ENCODE data around the gene C2orf68. TPM values are rescaled to one million over a fixed set of nuclear protein-coding genes. Genes with fewer than 3 reads are reported as not detected.
"Not testable (repeated sequence)": the region's sequence is repeated elsewhere in the genome, so short reads cannot be mapped to it uniquely, and the experiment has no call there.

Gene C2orf68
- total RNA-seq, 2 donors from 2014 or later: 15.8 to 18.4 TPM

DNA sequence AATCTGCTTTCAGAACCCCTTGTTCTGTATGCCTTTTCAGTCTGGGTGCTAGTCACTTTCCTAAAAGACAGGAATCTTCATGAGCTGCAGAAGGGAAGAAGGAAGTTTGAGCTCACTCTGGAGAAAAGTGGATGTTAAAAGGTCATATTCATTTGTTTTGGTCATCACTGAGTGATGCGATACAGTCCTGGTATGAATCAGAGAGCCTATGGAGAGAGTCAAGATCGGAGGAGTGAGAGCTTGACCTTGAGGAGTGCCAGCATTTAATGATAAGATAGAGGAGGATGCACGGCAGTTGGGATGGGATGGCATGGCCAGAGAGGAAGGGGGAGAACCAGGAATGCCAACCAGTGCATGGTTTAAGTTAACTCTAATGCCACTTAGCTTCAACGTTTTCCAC, 23.8 kb upstream of the C2orf68 start:
- intact Hi-C loops (cut with DNase I): loop anchor here (5.0 to 10.0 kb wide), 3 partner anchors 72 to 177 kb away; no protein-coding TSS in a partner anchor
- no peak for DNase-seq (ENCODE audit: low spot score)

DNA sequence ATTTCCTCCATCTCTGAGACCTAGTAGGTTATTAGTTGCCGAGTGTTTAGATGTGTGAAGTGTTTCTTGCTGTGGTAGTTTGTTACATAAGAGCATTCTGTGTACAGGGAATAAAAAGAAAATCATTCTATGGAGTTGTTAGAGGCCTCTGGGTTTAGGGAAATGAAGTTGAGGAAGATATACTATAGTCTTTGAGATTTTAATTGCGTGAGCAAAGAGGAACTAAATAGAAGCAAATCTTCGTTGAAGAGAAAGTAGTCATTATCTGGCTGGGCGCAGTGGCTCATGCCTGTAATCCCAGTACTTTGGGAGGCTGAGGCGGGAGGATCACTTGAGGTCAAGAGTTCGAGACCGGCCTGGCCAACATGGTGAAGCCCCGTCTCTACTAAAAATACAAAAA, 23.1 kb upstream of the C2orf68 start:
- no peak for DNase-seq (ENCODE audit: low spot score)
- intact Hi-C loops (cut with DNase I): loop anchor here (5.0 to 10.0 kb wide), 3 partner anchors 72 to 177 kb away; no protein-coding TSS in a partner anchor

DNA sequence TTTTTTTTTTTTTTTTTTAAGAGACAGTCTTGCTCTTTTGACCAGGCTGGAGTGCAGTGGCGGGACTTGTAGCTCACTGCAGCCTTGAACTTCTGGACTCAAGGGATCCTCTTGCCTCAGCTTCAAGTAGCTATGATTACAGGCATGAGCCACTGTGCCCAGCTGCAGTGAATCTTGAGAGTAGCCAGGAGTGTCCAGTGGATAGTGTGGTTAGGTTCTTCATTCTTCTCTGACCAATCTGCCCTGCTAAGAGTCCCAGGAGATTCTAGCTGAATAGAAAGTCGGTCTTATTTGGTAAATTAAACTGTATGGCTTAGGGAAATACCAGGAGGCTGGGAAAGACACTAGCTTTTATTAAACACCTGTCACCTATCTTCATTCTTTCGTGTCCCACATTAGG, 19.4 kb upstream of the C2orf68 start:
- intact Hi-C loops (cut with DNase I): loop anchor here in 1 of 2 donors (10.0 kb wide), 1 partner anchor 173 kb away; no protein-coding TSS in a partner anchor
- DNase-seq (ENCODE audit: low spot score): no peak

DNA sequence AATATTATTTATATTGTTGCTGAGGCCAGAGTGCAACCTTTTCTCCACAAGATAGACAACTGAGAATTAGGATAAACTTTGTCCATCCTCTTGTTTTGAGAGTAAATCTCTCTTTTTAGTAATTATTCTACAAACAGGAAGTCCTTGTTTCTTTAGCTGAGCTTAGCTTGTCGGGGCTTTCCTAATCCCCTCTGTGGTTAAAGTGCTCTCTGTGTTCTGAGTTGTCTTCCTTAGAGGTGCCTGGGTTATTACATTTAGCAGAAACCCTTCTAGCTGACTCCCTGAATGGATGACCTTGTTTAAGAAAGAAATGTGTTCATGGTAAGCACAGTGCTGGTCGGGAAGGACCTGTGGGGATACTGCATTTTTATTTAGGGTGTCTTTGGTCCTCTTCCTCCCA, 16.8 kb upstream of the C2orf68 start:
- intact Hi-C loops (cut with DNase I): no loop called here
- no peak for DNase-seq (ENCODE audit: low spot score)

DNA sequence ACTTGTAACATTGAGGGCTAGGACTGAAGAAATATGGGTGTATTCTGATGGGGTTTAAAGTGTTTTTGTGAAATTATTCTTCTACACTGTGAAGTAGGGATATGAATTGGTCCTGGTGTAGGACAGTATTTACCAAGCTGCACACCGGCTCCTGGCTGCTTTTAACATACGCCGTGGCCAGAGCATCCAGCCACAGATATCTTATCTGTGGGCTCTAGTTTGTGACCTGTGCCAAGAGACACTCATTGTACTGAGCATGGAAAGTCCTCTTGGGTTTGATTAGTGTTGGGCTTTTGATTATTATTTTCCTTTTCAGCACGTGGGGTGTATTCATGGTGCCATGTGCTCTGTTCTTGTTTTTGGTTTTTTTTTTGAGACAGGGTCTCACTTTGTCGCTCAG, 12.1 kb upstream of the C2orf68 start:
- DNase-seq (ENCODE audit: low spot score): no peak
- intact Hi-C loops (cut with DNase I): no loop called here

DNA sequence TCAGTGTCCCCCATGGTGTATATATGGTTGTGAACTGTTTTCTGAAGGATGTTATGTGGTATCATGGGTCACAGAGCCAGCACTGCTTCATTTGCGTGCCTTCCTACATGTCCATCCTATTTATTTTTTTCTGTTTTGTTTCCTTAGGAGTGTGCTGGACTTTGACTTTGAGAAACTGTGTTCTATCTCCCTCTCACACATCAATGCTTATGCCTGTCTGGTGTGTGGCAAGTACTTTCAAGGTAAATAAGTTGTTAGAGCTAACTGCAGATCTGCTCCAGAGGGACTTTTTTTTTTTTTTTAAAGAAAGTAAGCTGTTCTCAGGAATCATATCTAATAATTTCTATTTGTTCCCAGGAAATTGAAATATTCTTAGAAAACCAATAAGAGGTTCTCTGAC, 9.5 kb upstream of the C2orf68 start:
- DNase-seq (ENCODE audit: low spot score): no peak
- intact Hi-C loops (cut with DNase I): no loop called here

DNA sequence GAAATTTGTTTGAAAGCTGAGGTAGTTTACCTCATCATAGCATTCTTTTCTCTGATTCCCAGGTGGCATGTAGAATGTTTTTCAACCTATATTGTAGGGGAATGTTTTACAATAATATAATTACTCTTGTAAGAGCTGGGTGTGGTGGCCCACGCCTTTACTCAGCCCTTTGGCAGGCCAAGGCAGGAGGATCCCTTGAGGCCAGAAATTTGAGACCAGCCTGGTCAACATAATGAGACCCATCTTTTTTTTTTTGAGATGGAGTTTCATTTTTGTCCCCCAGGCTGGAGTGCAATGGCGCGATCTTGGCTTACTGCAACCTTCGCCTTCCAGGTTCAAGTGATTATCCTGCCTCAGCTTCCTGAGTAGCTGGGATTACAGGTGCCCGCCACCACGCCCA, 7.8 kb upstream of the C2orf68 start:
- DNase-seq (ENCODE audit: low spot score): no peak
- intact Hi-C loops (cut with DNase I): no loop called here

DNA sequence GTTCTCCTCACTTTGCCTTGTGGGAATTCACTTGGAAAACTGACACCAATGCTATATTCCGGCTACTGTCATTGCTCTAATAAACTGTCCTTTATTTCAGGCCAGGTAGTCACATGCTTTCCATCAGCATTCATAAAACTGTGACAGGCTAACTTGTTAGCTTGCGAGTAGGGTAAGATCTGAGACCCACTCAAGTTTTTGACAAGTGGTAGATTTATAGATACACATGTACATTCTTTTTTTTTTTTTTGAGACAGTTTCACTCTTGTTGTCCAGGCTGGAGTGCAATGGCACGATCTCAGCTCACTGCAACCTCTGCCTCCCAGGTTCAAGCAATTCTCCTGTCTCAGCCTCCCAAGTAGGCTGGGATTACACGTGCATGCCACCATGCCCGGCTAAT, 5.9 kb upstream of the C2orf68 start:
- DNase-seq (ENCODE audit: low spot score); intact Hi-C loops (cut with DNase I): not testable (repeated sequence)

DNA sequence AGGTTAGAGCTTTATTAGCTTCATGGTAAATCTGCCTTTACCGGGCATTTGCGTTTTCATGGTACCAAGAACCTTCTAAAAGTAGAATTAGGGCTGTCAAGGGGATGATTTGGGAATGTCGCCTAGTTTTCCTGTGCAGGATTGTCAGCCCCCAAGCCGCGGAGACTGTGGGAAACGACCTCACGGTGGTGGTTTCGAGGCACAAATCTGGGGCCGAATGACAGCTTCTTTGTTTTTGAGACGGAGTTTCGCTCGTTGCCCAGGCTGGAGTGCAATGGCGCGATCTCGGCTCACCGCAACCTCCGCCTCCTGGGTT, 3.5 kb upstream of the C2orf68 start:
- intact Hi-C loops (cut with DNase I): no loop called here

DNA sequence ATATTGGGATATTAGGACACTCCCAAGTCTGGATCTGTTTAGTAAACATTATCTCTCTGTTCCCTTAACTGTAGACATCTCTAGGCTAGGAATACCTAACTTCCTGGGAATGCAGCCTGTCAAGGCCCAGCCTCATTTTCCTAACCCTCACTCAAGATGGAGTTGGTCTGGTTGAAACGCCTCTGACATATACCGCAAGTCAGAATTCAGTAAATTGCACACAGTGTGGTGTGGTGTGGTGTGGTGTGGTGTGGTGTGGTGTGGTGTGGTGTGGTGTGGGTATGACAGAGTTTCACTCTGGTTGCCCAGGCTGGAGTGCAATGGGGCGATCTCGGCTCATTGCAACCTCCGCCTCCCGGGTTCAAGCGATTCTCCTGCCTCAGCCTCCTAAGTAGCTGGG, 2.9 kb upstream of the C2orf68 start:
- DNase-seq (ENCODE audit: low spot score); intact Hi-C loops (cut with DNase I): not testable (repeated sequence)

More for the DNA sequence above, 3.5 kb upstream of the C2orf68 start:
- DNase-seq (ENCODE audit: low spot score): no peak

DNA sequence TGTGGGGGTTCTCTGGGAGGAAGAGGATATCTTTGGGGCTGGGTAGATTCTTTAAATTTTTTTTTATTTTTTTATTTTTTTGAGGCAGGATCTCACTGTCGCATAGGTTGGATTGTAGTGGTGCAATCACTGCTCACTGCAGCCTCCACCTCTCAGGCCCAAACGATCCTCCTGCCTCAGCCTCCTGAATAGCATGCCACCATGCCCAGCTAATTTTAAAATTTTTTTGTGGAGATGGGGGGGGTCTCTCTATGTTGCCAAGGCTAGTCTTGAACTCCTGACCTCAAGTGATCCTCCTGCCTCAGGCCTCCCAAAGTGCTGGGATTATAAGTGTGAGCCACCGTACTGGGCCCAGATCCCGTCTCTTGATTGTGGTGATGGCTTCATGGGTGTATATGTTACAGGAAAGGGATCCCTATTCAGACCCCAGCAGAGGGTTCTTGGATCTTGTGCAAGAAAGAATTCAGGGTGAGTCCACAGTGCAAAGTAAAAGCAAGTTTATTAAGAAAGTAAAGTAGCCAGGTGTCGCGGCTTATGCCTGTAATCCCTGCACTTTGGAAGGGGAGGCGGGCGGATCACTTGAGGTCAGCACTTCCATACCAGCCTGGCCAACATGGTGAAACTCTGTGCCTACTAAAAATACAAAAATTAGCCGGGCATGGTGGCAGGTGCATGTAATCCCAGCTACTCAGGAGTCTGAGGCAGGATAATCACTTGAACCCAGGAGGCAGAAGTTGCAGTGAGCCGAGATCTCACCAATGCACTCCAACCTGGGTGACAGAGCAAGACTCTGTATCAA, 2.0 kb upstream of the C2orf68 start:
- no peak for DNase-seq (ENCODE audit: low spot score)
- intact Hi-C loops (cut with DNase I): no loop called here

DNA sequence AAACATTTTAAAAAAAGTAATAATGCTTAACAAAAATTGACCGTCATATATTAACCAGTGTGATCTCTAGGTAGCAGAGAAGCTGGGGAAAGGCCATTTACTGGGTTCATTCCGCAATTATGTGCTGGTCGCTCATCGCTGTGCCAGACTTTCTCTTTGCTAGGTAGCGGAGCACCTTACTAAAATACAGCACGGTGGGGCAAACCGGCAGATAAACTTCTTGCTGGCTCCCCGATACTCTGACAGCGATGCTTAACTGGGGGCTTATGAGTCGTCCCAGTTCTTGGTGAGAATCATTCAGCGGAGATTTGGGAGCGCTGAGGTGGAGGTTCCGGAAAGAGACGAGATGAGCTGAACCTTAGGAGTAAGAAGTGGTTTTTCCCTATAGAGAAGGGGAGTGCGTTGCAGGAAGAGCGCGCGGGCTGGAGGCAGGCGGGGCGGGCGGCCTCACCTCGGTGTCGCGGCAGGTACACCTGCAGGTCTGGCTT, 605 bp downstream of the C2orf68 start:
- intact Hi-C loops (cut with DNase I): no loop called here
- DNase-seq (ENCODE audit: low spot score): no peak

DNA sequence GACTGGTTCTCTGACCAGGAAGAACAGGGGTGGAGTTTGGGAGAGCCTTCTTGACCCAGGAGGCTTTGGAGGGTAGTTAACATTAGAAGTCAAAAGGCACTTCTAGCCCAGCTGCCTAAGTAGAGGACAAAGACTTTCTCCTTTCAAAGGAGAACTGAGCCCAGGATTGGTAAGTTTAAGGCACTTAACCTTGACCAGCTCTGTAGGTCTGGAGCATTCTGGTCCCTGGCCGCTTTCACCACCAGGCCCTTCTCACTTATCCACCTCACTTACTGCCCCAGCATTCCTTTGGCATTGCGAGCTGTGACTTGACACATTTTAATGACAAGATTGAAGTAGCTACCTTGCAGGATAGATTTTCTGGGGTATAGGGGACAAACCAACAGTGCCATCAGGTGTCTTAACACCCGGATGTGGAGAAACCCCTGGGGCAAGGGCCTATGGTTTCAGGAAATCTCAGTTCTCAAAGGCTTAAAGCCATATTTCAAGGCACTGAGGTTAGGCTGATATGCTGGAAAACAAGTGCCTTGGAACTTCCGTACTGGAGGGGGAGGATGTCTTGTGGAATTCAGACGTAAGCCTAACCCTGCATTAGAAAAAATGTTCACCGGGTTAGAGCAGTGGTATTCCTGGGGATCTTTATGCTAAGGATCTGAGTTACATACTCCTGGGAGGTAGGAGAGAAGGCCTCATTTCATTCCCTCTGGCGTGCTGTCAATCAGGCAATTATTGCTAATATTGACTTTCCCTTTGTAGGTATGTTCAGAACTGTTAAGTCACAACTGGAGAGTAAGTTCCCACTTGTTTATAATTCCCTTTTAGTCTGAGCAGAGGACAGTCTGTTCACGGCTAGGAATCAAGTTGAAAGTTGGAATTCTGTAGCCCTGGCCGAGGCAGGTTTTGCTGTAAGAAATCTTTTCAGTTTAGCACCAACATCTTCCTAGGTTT, 4.3 kb downstream of the C2orf68 start:
- no peak for DNase-seq (ENCODE audit: low spot score)
- intact Hi-C loops (cut with DNase I): no loop called here

DNA sequence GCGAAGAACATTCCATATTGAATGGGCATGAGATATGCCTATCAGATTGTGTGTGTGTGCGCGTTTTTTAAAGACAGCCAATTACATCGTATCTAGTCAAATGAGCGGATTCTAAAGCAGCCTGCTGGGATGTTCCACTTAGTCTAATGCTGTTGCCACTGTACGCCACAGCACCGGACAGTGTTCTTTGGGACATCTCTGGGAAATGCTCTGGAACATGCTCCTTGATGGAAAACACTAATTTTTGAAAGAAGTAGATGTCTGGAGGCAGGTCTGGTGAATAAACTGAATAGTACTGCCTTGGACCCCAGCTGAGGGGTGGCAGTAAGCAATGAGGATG, 5.8 kb downstream of the C2orf68 start:
- DNase-seq (ENCODE audit: low spot score): no peak
- intact Hi-C loops (cut with DNase I): no loop called here

DNA sequence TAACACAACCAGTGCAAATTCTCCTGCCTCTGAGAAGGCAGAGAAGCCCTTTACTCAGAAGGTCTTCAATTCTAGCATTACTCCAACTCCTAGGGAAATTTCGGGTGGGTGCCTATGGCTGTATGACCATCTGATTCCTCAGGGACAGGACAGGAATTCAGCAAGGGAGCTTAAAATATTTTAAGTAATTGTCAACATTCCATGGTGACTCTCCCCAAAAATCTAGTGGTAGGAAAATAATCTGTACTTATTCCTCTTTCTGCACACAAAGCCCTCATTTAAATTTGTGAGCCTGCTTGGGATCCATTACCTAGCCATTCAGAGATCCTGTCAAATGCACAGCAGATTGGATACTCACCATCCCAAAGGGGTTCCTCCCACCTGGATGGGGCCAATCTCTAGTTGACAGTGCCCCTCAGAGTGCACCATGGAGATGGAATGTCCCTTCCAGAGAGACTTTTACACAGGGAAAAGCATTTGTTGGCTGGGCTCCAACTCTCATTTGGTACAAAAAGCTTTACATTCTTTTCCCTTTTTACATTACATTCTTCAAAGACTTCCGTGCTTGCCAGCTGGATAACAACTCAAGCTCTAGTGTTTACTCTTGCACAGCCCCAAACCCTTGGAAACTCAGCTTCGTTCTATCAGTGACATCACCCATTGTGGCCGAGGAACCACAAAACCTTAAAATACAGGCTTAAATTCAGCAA, 6.3 kb downstream of the C2orf68 start:
- intact Hi-C loops (cut with DNase I): no loop called here
- peak; percentile 2 for DNase-seq (ENCODE audit: low spot score)

DNA sequence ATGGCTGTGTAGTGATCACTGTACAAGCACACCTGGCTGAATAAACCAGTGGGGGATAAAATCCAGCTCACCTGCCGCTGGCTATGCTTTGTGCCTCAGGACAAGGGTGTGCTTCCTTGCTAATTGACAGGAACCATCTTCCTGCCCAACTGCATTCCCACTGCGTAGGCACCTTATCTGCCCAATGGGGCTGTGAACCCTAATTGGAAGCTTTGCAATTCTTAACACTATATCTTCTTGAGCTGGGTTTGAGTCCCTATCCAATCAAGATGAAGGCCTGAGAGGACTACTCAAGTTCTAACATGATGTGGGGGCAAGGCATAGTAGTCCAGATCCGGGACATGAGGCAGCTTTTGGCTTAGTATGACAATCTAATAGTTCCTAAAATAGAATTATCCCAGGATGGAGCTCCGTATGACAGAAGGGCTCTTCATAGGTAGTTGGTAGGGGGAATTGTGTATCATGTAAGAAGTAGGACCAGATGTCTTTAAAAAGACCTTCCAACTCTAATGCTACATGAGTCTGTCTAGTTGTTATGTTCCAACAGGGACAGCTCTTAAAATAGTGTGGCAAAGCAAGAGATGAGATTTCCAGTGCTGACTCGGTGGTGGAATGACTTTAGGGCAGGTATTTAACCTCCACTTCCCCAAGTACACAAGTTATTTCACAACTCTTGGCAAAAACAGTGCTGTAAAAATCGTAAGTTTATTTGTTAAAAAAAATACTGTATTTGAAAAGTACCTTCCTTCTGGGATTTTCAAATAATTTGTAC, 7.1 kb downstream of the C2orf68 start:
- intact Hi-C loops (cut with DNase I): loop anchor here in 1 of 2 donors (5.0 kb wide), 1 partner anchor 42 kb away; the partner anchor contains the start of gene GGCX
- no peak for DNase-seq (ENCODE audit: low spot score)

DNA sequence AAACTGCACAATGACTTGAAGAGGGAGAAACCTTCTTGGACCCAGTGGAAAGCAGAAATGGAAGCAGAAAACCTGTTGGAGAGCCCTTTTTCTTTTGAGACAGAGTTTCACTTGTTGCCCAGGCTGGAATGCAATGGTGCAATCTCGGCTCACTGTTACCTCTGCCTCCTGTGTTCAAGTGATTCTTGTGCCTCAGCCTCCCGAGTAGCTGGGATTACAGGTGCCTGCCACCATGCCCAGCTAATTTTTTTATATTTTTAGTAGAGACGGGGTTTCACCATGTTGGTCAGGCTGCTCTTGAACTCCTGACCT, 7.8 kb downstream of the C2orf68 start:
- intact Hi-C loops (cut with DNase I): loop anchor here in 1 of 2 donors (5.0 kb wide), 1 partner anchor 42 kb away; the partner anchor contains the start of gene GGCX
- not testable (repeated sequence) for DNase-seq (ENCODE audit: low spot score)

DNA sequence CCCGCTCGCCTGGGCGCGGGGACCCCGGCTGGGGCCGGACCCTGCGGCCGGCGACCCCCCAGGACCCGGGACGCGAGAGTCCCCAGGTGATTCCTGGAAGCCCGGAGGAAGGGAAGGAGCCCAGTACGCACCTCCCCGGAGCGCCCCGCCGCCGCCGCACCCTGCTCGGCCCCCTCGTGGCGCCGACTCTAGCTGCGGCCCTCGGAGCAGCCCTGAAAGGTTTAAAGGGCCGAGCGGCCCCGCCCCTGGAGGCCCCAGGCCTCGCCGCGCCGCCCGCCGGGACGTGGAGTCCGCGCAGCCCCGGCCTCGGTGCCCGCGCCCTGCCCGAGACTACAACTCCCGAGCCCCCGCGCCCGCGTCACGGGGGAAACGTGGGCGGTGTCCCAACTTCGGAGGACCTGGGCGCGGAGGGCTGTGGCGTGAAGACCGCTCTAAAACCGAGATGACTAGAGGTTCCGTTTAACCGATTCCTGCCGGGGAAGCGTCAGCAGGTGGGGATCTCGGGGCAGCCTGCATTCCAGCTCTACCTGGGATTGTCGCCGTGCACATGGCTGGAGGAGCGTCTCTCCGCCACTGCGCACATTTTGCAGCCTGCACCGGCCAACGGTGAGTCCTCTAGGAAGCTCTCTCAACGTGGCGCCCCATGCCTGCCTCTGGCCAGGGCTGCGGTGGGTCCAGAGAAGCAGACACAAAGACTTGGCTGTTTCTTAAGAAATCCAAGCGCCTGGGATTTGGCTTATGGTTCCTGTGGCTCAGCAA, 9.2 kb downstream of the C2orf68 start, which contains the start of gene TMEM150A:
TSS of gene TMEM150A (minus strand) at position 223 of the 759 bp plus-strand sequence. CDS start 750 bp downstream, outside the sequence.
- intact Hi-C loops (cut with DNase I): loop anchor here in 1 of 2 donors (5.0 kb wide), 1 partner anchor 40 kb away; the partner anchor contains the start of gene GGCX
- DNase-seq (ENCODE audit: low spot score): peak; percentile 98

Data from posterior vena cava (tissue), 2 donors.